GM23248 (cell line): ENCODE measurements around the gene PDE8B. TPM values are rescaled to one million over a fixed set of nuclear protein-coding genes. Genes with fewer than 3 reads are reported as not detected.

Experiments
- DNase-seq: peaks from one replicate; pipeline ENCODE4 v3.0.0-alpha.2; 2015
- H2AFZ ChIP-seq: fragments of 200-600 bp; sonication (generic); 2 replicates; pipeline ENCODE4 v1.6.1; 2016; ENCODE audit warnings: antibody characterized with exemption
- H3F3A ChIP-seq: fragments of 200-600 bp; sonication (generic); 2 replicates; pipeline ENCODE4 v1.6.1; 2016; ENCODE audit warnings: mild to moderate bottlenecking, antibody characterized with exemption, mixed run types; ENCODE audit not compliant: insufficient read depth
- H3K27ac ChIP-seq: fragments of 200-600 bp; sonication (generic); 2 replicates; pipeline ENCODE4 v1.5.1; 2016; ENCODE audit warnings: mild to moderate bottlenecking
- H3K27me3 ChIP-seq: fragments of 200-600 bp; sonication (generic); replicated peaks from 2 replicates; pipeline ENCODE4 v1.6.1; 2016; ENCODE audit warnings: mild to moderate bottlenecking; ENCODE audit not compliant: insufficient read depth
- H3K36me3 ChIP-seq: fragments of 200-600 bp; sonication (generic); 2 replicates; pipeline ENCODE4 v1.6.1; 2016; ENCODE audit warnings: low read depth, mild to moderate bottlenecking
- H3K4me1 ChIP-seq: fragments of 200-600 bp; sonication (generic); 2 replicates; pipeline ENCODE4 v1.6.1; 2016; ENCODE audit warnings: mild to moderate bottlenecking; ENCODE audit not compliant: insufficient read depth
- H3K4me2 ChIP-seq: fragments of 200-600 bp; sonication (generic); one replicate; pipeline ENCODE4 v1.6.1; 2016; ENCODE audit warnings: mild to moderate bottlenecking; ENCODE audit not compliant: unreplicated experiment
- H3K4me3 ChIP-seq: fragments of 200-600 bp; sonication (generic); 2 replicates; pipeline ENCODE4 v1.5.1; 2016; ENCODE audit warnings: mild to moderate bottlenecking
- H3K79me2 ChIP-seq: fragments of 200-600 bp; sonication (generic); 2 replicates; pipeline ENCODE4 v1.6.1; 2016; ENCODE audit warnings: mild to moderate bottlenecking; ENCODE audit not compliant: insufficient read depth
- H3K9ac ChIP-seq: fragments of 200-600 bp; sonication (generic); 2 replicates; pipeline ENCODE4 v1.6.1; 2016; ENCODE audit warnings: mild to moderate bottlenecking
- H3K9me2 ChIP-seq: fragments of 200-600 bp; sonication (generic); 2 replicates; pipeline ENCODE4 v1.6.1; 2016; ENCODE audit warnings: mixed run types, mild to moderate bottlenecking, moderate library complexity; ENCODE audit not compliant: insufficient read depth
- H3K9me3 ChIP-seq: fragments of 200-600 bp; sonication (generic); one replicate; pipeline ENCODE4 v1.6.1; 2017; ENCODE audit warnings: low read depth
- H4K20me1 ChIP-seq: fragments of 200-600 bp; sonication (generic); 2 replicates; pipeline ENCODE4 v1.6.0; 2016; ENCODE audit not compliant: insufficient read depth
- EZH2 ChIP-seq: fragments of 200-600 bp; sonication (generic); IDR thresholded peaks from 2 replicates; pipeline ENCODE4 v1.6.1; 2018; ENCODE audit warnings: antibody characterized with exemption, mild to moderate bottlenecking; ENCODE audit not compliant: insufficient read depth, poor library complexity, severe bottlenecking
- EZH2phosphoT487 ChIP-seq: fragments of 200-600 bp; sonication (generic); IDR thresholded peaks from 2 replicates; pipeline ENCODE4 v1.6.1; 2018; ENCODE audit warnings: antibody characterized with exemption, moderate library complexity, mild to moderate bottlenecking, low read depth; ENCODE audit not compliant: insufficient read depth
- WGBS, 2 experiments: methylation state at CpG; one replicate each; pipeline ENCODE4 v1.1.6; 2015 to 2017; ENCODE audit warnings: low lambda C conversion rate in 2 of 2, low coverage in 1 of 2; ENCODE audit errors: missing lambda C conversion rate in 2 of 2; 5-methylcytosine and 5-hydroxymethylcytosine counted together
- in situ Hi-C: fragments of 300-500 bp; cut with MboI; formaldehyde crosslinking; loops from 2 replicates; pipeline ENCODE4 v1.15.0; 2020
- polyA plus RNA-seq: library from polyadenylated mRNA; unstranded; fragments of >200 nt; fragmentation: Nextera tagmentation; extraction: Ambion mirVana; gene quantifications from 2 replicates; pipeline ENCODE4 v1.2.1, GENCODE V29; 2016
- total RNA-seq: library from RNA; depleted of rRNA; stranded (reverse); fragments of >200 nt; shearing (Covaris generic); gene quantifications from 2 replicates; pipeline ENCODE4 v1.2.3, GENCODE V29; 2014

The PDE8B gene
- total and polyA plus RNA-seq, 2 experiments from 2014 or later, result 0.40 TPM; not detected in 1

DNA sequence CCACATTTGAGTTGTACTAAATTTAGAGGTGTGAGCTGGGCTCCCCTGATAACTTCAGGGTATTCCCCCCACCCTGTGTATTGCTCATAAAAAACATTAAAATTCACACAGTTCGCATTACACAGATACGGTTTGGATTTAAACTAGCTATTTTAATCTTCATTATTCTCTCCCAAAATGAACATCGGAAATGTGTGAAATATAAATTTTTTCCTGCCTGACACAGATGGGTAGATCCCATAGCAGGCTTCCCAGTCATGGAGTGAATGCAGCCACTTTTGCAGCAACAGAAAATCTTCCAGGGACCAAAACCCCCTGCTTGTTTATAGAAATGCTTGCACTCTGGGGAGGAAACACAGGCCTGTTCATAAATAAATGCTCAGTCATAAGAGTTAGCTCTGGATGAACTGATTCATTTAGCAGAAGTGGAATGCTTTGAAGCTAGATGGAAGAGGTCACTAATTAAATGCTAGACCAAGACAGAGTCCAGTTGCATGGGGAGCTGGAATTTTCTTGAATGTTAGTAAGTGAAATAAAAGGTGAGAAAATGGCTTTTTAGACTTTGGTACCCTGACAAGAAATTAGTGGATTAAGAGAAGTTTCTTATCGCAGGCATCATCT, 115.6 kb downstream of the PDE8B start:
- Histone ChIP-seq H3K9ac (no peak overlapping the region), H3F3A (no peaks in the 10 kb centered on the region), H3K4me1 (no peaks in the 10 kb centered on the region), H3K27me3 (no peaks in the 10 kb centered on the region), H3K27ac (no peak overlapping the region), H3K4me3 (no peak overlapping the region), H3K9me2 (no peaks in the 10 kb centered on the region), H4K20me1 (no peaks in the 10 kb centered on the region), H2AFZ (no peak overlapping the region), H3K4me2 (no peak overlapping the region), H3K36me3 (no peaks in the 10 kb centered on the region), H3K79me2 (no peaks in the 10 kb centered on the region), H3K9me3 (no peaks in the 10 kb centered on the region)
- 86 to 93% methylated on average over 4 of the region's 4 CpGs for WGBS, 2 experiments
- no peak for DNase-seq
- TF ChIP-seq EZH2, result no peak
- in situ Hi-C loops, result no loop called here

DNA sequence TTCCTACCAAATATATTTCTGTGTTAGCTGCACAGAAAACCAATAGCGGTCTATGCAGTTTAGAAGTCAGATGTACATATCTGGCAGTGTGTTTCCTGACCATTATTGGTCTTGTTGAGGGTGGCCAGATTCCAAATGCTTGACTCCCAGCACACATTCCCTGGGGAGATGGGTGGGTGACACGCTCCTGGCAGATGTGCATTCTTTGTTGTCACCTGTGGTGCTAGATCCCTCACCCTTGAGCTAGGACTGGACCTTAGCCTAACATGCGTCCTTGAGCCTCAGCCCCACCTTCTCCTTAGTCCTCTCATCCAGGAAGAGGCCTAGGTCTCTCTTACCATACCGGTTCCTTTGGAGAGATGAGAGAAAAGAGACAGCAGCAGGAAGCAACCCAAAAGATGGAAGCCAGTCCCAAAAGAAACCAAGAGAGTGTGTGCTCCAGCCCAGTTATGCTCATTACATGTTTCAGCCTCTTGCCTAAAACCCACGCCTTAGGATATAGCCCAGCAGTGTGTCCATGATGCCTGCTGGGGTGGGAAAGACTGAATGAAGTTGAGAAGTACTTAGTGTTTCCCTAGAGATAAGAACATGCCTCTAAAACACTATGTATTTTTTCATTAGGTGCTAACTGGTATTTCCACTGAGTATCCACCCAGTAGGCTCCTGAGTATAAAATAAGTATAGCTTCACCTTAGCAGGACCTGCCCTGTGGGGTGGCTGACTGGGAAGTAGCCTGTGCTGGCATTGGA, 116.7 kb downstream of the PDE8B start:
- Histone ChIP-seq H3K27ac (no peak overlapping the region), H3K4me3 (no peak overlapping the region), H3K9ac (no peak overlapping the region), H2AFZ (no peak overlapping the region), H3K4me1 (no peaks in the 10 kb centered on the region), H3K4me2 (no peak overlapping the region), H3K9me3 (no peaks in the 10 kb centered on the region), H3K79me2 (no peaks in the 10 kb centered on the region), H4K20me1 (no peaks in the 10 kb centered on the region), H3K9me2 (no peaks in the 10 kb centered on the region), H3K27me3 (no peaks in the 10 kb centered on the region), H3F3A (no peaks in the 10 kb centered on the region), H3K36me3 (no peaks in the 10 kb centered on the region)
- TF ChIP-seq EZH2, result no peak
- TF ChIP-seq EZH2phosphoT487, result no peak
- in situ Hi-C loops, result no loop called here
- 88 to 93% methylated on average over 5 of the region's 5 CpGs for WGBS, 2 experiments
- no peak for DNase-seq

DNA sequence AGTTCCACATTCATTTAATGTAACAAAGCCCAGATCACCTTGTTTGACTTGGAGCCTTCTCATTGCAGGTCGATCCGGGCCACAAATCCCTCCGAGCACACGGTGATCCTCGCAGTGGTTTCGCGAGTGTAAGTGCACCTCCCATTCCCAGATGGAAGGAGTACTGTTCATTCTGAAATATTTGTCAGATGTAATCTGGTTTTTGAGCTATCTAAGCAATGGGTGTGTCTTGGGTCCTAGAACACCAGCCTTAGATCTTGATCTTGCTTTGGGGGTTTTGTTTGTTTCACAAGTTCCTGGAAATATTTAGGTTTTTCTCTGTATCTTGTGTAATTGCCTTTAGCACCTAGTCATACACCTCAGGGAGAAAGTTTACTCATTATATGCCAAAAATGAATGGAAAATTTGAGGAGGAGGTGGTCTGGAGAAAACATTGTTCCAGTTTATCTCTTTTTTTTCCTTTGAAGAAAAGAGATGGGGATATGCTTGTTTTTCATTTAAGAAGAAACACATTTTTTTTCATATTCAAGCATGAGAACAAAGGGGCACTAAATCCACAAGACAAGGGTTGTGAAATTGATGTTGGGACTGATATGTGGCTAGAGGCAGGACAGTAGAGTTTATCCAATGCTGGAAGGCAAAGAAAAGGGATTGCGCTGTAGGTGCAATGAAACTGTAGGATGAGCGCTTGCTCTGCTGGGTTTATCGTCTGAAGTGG, 118.6 kb downstream of the PDE8B start:
- in situ Hi-C loops, result no loop called here
- Histone ChIP-seq H3K27ac (no peak overlapping the region), H4K20me1 (no peaks in the 10 kb centered on the region), H3F3A (no peaks in the 10 kb centered on the region), H3K9me2 (no peaks in the 10 kb centered on the region), H3K36me3 (no peaks in the 10 kb centered on the region), H3K9ac (no peak overlapping the region), H3K27me3 (no peaks in the 10 kb centered on the region), H2AFZ (no peak overlapping the region), H3K4me3 (no peak overlapping the region), H3K9me3 (no peaks in the 10 kb centered on the region), H3K79me2 (no peaks in the 10 kb centered on the region), H3K4me2 (no peak overlapping the region), H3K4me1 (no peaks in the 10 kb centered on the region)
- TF ChIP-seq EZH2, result no peak
- no peak for TF ChIP-seq EZH2phosphoT487
- WGBS, 2 experiments, result 72 to 74% methylated on average over 10 of the region's 10 CpGs
- DNase-seq, result no peak

DNA sequence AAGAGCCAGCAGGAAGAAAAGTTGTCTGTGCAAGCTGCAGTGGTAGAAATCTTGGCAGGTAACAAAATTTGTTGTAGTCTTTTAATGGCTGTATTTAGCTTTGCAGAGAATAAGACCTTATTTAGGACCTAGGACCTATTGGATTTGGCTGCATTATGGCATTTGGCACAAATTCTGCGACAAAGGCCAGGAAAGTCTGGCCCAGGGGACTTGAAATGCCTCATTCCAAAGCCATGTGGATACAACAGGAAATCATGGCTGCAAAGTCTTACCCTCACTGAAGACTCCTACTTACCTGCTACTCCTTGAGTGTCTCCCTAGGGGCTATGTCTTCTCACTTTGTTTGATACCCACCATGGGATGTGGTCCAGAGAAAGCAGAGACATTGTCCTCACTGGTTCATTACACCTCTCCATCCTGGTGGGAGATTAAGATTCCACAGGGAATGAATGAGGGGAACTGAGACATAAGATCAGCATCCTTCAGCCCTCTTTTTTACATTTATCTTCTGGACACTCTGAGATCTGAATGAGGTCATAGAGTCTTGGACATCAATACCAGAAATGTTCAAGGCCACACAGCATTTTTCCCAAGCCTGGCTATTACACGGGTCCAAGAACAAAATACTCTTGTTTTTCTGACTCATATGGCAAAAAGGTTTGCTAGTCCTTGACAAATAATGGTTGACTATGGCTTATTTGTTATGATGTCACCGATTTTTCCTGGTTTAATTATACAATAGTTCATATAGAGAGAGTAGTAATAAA, 119.4 kb downstream of the PDE8B start:
- TF ChIP-seq EZH2, result no peak
- TF ChIP-seq EZH2phosphoT487, result no peak
- Histone ChIP-seq H3F3A (no peaks in the 10 kb centered on the region), H4K20me1 (no peaks in the 10 kb centered on the region), H3K4me3 (no peak overlapping the region), H3K4me1 (no peaks in the 10 kb centered on the region), H3K4me2 (no peak overlapping the region), H3K27ac (no peak overlapping the region), H3K9me2 (no peaks in the 10 kb centered on the region), H3K36me3 (no peaks in the 10 kb centered on the region), H3K9me3 (no peaks in the 10 kb centered on the region), H3K9ac (no peak overlapping the region), H3K27me3 (no peaks in the 10 kb centered on the region), H3K79me2 (no peaks in the 10 kb centered on the region), H2AFZ (no peak overlapping the region)
- WGBS, 2 experiments, result 59% methylated on average over 3 of the region's 3 CpGs
- in situ Hi-C loops, result no loop called here
- peak; percentile 9 for DNase-seq
